HL-60/S4 (cell line): ENCODE measurements around the gene CDK10.

Source experiments
- in situ Hi-C: fragments of 300-500 bp; cut with MboI; formaldehyde crosslinking; loops from 2 replicates; pipeline ENCODE4 v1.14.3; 2022; ENCODE audit warnings: low sequenced_read_pairs

Gene CDK10

GRCh38 chr16:89710709-89711564 is 24.4 kb downstream of the CDK10 start:
- in situ Hi-C loops = no loop called here

DNA sequence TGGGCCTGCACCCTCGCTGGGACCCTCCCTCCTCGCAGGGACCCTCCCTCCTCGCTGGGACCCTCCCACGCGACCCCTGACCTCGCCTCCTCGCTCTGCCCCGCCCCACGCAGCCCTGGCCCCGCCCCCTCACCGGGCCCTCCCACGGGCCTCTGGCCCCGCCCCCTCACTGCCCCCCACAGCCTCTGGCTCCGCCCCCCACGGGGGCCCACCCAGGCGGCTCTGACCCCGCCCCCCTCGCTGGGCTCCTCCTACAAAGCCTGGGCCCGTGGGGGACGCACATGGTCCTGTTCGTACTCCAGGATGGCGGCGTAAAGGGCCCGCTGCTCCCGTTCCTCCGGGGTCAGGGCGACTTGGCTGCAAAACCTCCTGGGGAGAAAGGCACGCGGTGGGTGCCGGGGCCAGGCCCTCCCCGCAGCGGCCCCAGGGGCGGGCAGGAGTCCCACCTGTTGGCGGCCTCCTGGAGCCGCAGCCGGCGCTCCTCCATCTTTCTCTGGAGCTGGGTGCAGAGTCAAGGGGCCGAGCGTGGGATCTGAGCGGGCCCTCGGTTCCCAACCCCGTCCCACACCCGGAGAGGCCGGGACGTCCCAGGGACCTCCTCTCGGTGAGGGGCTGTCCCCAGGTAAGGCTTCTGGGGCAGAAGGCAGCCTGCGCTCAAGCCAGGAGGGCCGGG is 25.2 kb downstream of the CDK10 start:
- in situ Hi-C loops = no loop called here

DNA sequence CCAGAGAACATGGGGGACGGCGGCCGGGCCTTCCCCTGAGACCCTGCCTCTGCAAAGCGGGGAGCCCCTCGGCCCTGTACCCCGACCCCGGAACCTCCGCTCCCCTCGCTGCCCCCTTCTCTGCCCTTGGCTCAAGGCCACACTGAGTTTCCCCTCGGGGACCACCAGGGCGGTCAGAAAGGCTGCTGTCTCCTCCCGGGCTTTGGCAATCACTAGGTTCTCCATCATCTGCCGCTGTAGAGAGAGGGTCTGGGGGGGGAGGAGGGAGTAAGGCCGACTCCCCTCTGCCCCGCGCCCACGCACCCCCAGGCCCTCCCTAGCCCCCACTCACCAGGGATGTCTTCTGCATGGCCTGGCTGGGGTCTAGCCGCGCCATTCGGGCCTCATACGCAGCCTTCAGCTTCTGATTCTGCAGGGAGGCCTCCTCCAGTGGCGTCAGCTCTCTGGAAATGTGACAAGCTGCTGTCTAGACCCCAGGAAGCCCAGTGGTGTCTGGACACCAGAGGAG is 25.8 kb downstream of the CDK10 start:
- in situ Hi-C loops = no loop called here

GRCh38 chr16:89716493-89716892 is 30.0 kb downstream of the CDK10 start:
- in situ Hi-C loops = no loop called here

- in situ Hi-C loops = no loop called here
Measured at GRCh38 chr16:89716916-89717687, 30.6 kb downstream of the CDK10 start.

- in situ Hi-C loops = no loop called here
Measured at GRCh38 chr16:89717688-89718505, 31.4 kb downstream of the CDK10 start.

DNA sequence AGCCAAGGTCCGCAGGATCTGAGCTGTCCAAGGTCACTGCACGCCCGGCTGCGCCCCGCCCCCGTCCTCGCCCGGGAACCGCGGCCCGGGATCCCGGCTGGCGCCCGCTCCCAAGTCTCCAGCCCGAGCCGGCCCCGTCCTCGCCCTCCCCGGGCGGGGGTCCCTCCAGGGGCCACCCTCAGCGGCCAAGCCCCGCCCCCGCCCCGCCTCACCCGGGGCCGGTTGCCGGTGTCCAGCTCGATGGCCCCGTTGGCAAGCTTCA is 34.0 kb downstream of the CDK10 start:
- in situ Hi-C loops = no loop called here

- in situ Hi-C loops = no loop called here
Measured at GRCh38 chr16:89720813-89721545, 34.5 kb downstream of the CDK10 start, which contains the start of the genes VPS9D1 and ZNF276. Gene VPS9D1 (minus strand): TSS chr16:89720898. CDS start chr16:89720861, 37 bp downstream. Gene ZNF276 (plus strand): TSS chr16:89721537. CDS start chr16:89721641, 104 bp downstream.

DNA sequence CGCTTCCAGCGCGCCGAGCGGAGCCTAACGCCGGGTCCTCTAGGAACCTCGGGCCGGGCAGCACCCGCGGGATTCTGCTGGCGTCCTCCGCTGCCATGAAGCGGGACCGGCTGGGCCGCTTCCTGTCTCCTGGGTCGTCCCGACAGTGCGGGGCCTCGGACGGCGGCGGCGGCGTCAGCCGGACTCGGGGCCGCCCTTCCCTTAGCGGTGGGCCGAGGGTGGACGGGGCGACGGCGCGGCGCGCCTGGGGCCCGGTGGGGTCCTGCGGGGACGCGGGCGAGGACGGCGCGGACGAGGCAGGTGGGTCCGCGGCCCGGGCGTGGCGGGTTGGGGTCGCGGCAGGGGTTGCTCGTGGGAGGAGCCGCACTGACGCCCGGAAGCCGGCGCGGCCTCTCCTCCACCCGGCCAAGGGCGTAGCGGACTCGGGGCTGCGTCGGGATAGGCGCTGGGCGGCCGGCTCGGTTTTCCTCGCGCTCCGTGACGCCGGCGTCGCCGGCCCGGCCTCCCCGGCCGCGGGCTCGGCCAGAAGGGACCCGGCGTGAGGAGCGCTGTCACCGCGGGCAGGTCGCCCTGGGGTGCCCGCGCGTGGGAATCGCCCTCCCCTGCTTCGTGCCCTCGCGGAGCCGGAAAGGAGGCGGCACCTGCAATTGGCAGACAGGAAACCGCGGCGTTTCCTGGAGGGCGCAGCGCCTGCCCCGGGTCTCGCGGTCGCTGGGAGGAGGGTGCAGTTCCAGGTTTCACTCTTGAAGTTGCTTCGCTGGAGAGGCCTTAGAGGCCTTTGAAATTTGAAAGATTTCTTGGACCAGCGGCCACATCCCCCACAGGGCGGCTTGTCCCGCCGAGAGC is 35.3 kb downstream of the CDK10 start:
- in situ Hi-C loops = no loop called here

DNA sequence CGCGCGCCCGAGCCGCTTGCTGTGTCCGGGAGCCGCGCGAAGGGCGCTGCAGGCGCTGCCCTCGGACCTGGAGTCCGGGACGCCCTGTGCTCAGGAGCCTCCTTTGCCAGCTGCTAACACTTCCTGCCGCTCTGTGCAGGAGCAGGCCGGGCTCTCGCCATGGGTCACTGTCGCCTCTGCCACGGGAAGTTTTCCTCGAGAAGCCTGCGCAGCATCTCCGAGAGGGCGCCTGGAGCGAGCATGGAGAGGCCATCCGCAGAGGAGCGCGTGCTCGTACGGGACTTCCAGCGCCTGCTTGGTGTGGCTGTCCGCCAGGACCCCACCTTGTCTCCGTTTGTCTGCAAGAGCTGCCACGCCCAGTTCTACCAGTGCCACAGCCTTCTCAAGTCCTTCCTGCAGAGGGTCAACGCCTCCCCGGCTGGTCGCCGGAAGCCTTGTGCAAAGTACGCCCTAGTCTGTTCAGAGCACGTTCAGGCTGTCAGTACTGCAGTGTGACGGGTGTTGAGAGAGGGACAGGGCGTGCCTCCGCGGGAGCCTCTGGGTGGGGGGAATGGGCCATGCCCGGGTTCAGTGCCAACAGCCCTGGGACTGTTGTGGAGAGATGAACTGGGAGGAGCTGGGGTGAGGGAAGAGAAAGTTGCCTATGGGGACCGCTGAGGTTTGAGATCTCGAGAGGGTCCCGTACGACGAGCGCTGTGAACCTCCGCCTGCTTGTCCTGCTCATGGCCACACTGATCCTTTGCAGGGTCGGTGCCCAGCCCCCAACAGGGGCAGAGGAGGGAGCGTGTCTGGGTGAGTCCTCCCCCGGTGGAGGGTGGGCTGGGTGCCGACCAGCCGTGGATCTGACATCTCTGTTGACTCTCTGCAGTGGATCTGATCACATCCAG is 36.1 kb downstream of the CDK10 start:
- in situ Hi-C loops = no loop called here

- in situ Hi-C loops = no loop called here
Measured at GRCh38 chr16:89723279-89724250, 37.1 kb downstream of the CDK10 start.

- in situ Hi-C loops = no loop called here
Measured at GRCh38 chr16:89727406-89728120, 41.1 kb downstream of the CDK10 start.

DNA sequence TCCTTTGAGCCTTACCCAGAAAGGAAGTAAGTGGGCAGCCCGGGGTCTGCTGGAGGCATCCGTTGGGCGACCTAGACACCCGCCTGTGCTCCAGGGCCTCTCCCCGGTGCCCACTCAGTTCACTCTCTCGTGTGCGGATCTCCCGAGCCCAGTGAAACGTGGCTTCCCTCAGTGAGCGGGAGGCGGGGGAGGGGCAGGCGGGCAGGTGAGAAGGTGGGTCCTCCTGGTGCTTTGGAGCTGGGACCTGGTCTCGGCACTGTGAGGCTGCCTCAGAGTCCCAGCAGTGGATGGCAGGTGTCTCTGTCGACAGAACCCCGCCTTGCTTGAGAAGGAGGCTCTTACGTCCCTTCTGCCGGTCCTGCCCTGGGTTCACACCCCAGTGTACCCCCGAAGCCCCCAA is 42.8 kb downstream of the CDK10 start:
- in situ Hi-C loops = no loop called here

DNA sequence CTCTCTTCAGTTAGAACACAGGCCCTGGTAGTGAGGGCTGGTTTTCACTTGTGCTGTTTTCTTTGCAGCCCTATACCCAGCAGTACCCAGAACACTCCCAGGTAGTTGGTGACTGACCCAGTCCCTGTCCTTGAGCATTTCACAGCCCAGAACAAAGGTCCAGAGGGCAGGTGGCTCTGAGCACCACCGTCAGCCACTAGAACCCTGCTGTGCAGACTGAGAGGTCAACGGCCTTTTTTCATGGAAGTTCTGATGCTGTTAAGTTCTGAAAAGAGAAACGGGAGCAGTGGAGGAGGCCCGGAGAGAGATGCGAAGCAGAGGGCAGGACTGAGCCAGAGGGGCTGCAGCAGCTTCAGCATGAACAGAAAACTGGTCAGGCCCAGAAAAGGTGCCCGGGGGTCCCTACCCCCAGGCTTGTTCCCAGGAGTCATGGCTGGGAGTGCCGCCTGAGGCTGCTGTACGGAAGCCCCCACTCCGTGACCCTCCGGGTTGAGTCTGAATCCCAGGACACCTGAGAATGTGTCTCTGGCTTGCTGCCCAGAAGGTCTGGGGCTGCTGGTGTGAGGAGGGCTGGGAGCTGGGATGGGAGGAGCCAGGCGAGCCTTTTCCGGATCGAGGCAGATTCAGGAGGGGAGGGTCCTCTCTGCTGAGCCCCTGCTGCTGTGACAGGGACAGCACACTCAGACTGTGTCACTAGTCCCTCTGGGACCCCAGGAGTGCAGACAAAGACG is 43.5 kb downstream of the CDK10 start:
- in situ Hi-C loops = no loop called here

DNA sequence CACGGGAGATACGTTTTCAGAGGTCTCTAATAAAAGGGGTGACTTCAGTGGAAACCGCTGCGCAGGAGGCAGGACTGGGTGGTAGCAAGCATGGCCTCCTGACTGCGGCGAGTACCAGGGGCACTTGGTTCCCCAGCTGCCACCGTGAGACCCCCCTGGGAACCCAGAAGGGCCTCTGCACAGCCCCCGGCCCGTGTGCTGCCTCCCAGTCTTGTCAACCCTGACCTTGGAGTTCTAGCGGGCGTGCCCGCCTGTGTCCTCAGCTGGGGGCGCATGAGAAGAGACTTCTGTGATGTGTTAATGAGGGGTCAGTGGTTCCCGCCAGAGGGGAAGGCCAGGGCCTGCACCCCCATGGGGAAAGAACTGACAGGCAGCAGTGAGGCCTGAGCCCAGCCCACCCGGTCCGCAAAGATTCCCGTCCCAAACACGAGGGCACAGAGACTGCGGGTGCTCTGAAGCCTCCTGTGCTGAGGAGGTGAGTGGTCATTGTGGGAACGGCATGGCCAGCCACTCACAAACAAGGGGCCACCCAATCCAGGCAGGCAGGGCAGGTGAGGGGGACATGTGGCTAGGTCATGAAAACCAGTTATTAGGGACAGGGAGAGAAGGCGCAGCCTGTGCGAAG is 44.2 kb downstream of the CDK10 start:
- in situ Hi-C loops = no loop called here
